ENCODE data around the gene IGSF3.

Gene IGSF3

DNA sequence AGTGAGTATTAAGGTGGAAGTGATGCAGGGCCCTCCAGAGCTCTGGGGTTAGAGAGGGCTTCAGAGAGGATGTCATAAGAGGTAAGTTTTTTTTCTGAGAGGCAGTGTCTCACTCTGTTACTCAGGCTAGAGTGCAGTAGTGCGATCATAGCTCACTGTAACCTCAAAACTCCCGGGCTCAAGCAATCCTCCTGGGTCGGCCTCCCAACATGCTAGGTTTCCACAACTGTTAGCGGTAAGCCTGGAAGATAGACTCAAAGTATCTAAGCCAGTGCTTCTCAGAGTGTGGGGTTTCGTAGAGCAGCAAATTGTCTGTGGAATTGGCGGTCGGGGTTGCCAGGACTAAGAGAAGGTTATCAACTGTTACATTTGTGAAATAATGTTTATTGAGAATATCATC lies 18.6 kb upstream of the IGSF3 start:
- H3K9me3 ChIP-seq (ENCODE audit: control insufficient read depth, insufficient read depth, low read depth, low read length): peaks cover 7% of the 10 kb centered on the region
- H3K27ac ChIP-seq (ENCODE audit: low read depth, low read length): no peak overlapping the region
- H3K4me1 ChIP-seq (ENCODE audit: control insufficient read depth, insufficient read depth, low read length): peaks cover 19% of the 10 kb centered on the region
- H3K27me3 ChIP-seq (ENCODE audit: control insufficient read depth, insufficient read depth, low read length): no peaks in the 10 kb centered on the region
- H3K36me3 ChIP-seq (ENCODE audit: control insufficient read depth, insufficient read depth, low read length): no peaks in the 10 kb centered on the region
- H3K4me3 ChIP-seq (ENCODE audit: low read depth, low read length): no peak overlapping the region
- H3K9ac ChIP-seq (ENCODE audit: low read length): no peak overlapping the region

GRCh38 chr1:116684575-116684974 lies 17.0 kb upstream of the IGSF3 start:
- H3K4me3 ChIP-seq (ENCODE audit: low read depth, low read length): no peak overlapping the region
- no peak overlapping the region for H3K27ac ChIP-seq (ENCODE audit: low read depth, low read length)
- peaks cover 7% of the 10 kb centered on the region for H3K4me1 ChIP-seq (ENCODE audit: control insufficient read depth, insufficient read depth, low read length)
- no peaks in the 10 kb centered on the region for H3K27me3 ChIP-seq (ENCODE audit: control insufficient read depth, insufficient read depth, low read length)
- peaks cover 7% of the 10 kb centered on the region for H3K9me3 ChIP-seq (ENCODE audit: control insufficient read depth, insufficient read depth, low read depth, low read length)
- H3K36me3 ChIP-seq (ENCODE audit: control insufficient read depth, insufficient read depth, low read length): no peaks in the 10 kb centered on the region
- H3K9ac ChIP-seq (ENCODE audit: low read length): no peak overlapping the region

DNA sequence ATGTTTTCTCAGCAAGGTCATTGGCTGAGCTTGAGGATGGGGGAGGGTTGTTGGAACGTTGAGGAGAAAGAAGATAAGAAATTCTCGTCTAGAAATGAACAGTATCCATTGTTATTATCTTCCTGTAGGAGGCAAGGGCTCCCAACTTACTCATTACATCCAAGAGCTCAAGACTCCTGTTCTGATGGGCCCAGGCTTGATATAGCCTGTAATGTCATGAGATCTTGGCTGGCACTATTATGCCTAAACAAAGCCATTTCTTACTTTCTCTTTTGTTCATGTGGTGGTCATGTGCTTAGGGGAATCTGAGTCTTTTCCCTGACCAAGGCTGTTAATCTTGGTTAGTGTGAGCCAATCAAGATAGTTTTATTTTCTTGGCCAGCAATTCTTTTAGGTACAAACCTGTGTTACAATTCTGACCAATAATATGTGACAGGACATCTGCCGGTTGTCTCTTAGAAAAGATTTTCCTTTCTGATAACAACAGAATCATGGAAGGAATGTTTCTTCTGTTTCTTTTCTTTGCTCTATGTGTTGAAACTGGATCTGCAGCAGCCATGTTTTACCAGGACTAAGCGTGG lies 15.2 kb upstream of the IGSF3 start:
- no peak overlapping the region for H3K27ac ChIP-seq (ENCODE audit: low read depth, low read length)
- no peaks in the 10 kb centered on the region for H3K27me3 ChIP-seq (ENCODE audit: control insufficient read depth, insufficient read depth, low read length)
- H3K4me1 ChIP-seq (ENCODE audit: control insufficient read depth, insufficient read depth, low read length): peaks cover 7% of the 10 kb centered on the region
- no peaks in the 10 kb centered on the region for H3K36me3 ChIP-seq (ENCODE audit: control insufficient read depth, insufficient read depth, low read length)
- no peak overlapping the region for H3K9ac ChIP-seq (ENCODE audit: low read length)
- peaks cover 7% of the 10 kb centered on the region for H3K9me3 ChIP-seq (ENCODE audit: control insufficient read depth, insufficient read depth, low read depth, low read length)
- H3K4me3 ChIP-seq (ENCODE audit: low read depth, low read length): no peak overlapping the region

DNA sequence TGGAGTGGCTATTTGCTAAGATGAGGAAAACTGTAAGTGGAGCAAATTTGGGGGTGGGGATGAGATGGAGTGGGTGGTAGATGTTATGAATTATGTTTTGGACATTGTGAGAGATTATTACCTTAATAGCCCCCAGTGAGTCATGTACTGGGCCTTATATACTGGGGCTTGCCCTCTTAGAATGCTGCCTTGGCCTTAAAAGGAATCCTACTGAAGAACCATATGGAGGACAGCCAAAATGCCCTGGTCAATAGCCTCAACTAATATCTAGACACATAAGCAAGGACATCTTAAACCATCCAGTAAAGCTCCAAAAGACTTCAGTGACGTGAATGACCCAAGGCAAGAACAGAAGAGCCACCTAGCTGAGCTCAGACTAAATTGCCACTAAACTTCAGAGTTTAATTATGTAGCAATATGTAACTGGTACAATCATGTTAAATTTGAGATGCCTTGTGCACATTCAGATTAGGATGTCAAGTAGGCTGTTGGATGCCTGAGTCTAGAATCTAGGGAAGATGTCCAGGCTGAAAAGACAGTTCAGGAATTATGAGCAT lies 13.9 kb upstream of the IGSF3 start:
- Histone ChIP-seq H3K9me3 (ENCODE audit: control insufficient read depth, insufficient read depth, low read depth, low read length) (peaks cover 7% of the 10 kb centered on the region), H3K4me3 (ENCODE audit: low read depth, low read length) (no peak overlapping the region), H3K9ac (ENCODE audit: low read length) (no peak overlapping the region), H3K36me3 (ENCODE audit: control insufficient read depth, insufficient read depth, low read length) (no peaks in the 10 kb centered on the region), H3K27ac (ENCODE audit: low read depth, low read length) (no peak overlapping the region), H3K27me3 (ENCODE audit: control insufficient read depth, insufficient read depth, low read length) (no peaks in the 10 kb centered on the region), H3K4me1 (ENCODE audit: control insufficient read depth, insufficient read depth, low read length) (no peaks in the 10 kb centered on the region)

DNA sequence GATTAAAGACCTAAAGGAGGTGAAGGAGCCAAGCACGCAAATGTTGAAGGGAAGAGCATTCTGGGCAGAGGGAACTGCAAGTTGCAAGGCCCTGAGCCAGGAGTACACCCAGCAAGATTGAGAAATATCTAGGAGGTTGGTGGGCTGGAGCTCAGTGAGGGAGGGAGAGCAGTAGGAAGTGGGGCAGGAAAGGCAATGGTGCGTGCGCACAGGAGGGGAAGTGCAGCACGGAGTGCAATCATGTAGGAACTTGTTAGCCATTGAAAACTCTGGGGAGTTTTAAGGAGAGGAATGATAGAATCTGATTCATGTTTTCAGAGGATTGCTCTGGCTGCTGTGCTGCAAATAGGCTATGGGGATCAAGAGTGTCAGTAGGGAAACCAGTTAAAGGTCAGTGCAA lies 13.2 kb upstream of the IGSF3 start:
- Histone ChIP-seq H3K4me3 (ENCODE audit: low read depth, low read length) (no peak overlapping the region), H3K36me3 (ENCODE audit: control insufficient read depth, insufficient read depth, low read length) (no peaks in the 10 kb centered on the region), H3K9me3 (ENCODE audit: control insufficient read depth, insufficient read depth, low read depth, low read length) (peaks cover 7% of the 10 kb centered on the region), H3K9ac (ENCODE audit: low read length) (no peak overlapping the region), H3K4me1 (ENCODE audit: control insufficient read depth, insufficient read depth, low read length) (no peaks in the 10 kb centered on the region), H3K27ac (ENCODE audit: low read depth, low read length) (no peak overlapping the region), H3K27me3 (ENCODE audit: control insufficient read depth, insufficient read depth, low read length) (no peaks in the 10 kb centered on the region)

DNA sequence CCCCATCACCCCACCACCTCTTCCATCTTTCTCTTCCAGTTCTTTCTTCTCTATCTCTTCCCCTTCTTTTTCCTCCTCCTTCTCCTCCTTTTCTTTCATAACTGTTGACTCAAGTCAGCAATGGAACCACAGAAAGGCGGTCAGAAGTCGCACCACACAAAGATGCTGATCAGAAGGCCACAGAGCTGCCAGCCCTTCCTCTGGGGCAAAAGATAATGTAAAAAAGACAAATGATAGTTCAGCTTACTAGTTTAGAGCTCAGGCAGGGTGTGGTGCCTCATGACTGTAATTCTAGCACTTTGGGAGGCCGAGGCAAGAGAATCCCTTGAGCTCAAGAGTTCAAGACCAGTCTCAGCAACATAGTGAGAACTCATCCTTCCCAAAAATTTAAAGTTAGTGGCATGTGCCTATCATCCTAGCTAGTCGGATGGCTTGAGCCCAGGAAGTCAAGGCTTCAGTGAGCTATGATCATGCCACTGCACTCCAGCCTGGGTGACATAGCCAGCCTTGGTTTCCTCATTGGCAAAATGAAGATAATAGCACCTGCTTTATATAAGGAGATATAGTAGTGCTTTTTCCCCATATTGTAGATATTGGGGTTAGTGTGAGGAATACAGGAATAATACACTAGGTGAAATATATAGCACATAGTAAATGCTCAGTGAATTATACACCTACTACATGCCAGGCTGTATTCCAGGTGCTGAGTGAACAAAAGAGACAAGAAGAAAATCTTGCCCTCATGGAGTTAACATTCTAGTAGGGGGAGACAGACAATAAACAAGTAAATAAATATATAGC lies 12.5 kb upstream of the IGSF3 start:
- Histone ChIP-seq H3K4me1 (ENCODE audit: control insufficient read depth, insufficient read depth, low read length) (no peaks in the 10 kb centered on the region), H3K9me3 (ENCODE audit: control insufficient read depth, insufficient read depth, low read depth, low read length) (peaks cover 7% of the 10 kb centered on the region), H3K9ac (ENCODE audit: low read length) (no peak overlapping the region), H3K27me3 (ENCODE audit: control insufficient read depth, insufficient read depth, low read length) (no peaks in the 10 kb centered on the region), H3K36me3 (ENCODE audit: control insufficient read depth, insufficient read depth, low read length) (no peaks in the 10 kb centered on the region), H3K4me3 (ENCODE audit: low read depth, low read length) (no peak overlapping the region), H3K27ac (ENCODE audit: low read depth, low read length) (no peak overlapping the region)

- no peak overlapping the region for H3K4me3 ChIP-seq (ENCODE audit: low read depth, low read length)
- no peaks in the 10 kb centered on the region for H3K27me3 ChIP-seq (ENCODE audit: control insufficient read depth, insufficient read depth, low read length)
- H3K9me3 ChIP-seq (ENCODE audit: control insufficient read depth, insufficient read depth, low read depth, low read length): peaks cover 7% of the 10 kb centered on the region
- H3K9ac ChIP-seq (ENCODE audit: low read length): no peak overlapping the region
- H3K4me1 ChIP-seq (ENCODE audit: control insufficient read depth, insufficient read depth, low read length): no peaks in the 10 kb centered on the region
- H3K27ac ChIP-seq (ENCODE audit: low read depth, low read length): no peak overlapping the region
- no peaks in the 10 kb centered on the region for H3K36me3 ChIP-seq (ENCODE audit: control insufficient read depth, insufficient read depth, low read length)
Observed at GRCh38 chr1:116679091-116679827, 11.7 kb upstream of the IGSF3 start.

DNA sequence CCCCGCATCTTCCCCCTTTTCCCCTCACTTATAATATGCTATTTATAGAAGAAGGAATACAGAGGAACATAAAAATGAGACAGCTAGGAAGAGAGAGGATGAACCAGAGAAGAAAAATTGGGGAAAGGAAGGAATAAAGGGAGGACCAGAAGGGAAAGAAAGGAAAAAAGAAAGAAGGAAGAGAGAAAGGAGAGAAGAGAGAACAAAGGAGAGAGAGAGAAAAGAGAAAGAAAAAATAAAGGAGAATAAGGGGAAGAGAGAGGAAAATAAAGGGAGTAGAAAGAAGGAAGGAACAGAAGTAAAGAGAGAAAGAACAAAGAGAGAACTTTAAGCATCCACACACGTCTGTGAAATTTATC lies 11.2 kb upstream of the IGSF3 start:
- Histone ChIP-seq H3K27me3 (ENCODE audit: control insufficient read depth, insufficient read depth, low read length) (no peaks in the 10 kb centered on the region), H3K4me1 (ENCODE audit: control insufficient read depth, insufficient read depth, low read length) (no peaks in the 10 kb centered on the region), H3K4me3 (ENCODE audit: low read depth, low read length) (no peak overlapping the region), H3K9me3 (ENCODE audit: control insufficient read depth, insufficient read depth, low read depth, low read length) (peaks cover 7% of the 10 kb centered on the region), H3K36me3 (ENCODE audit: control insufficient read depth, insufficient read depth, low read length) (no peaks in the 10 kb centered on the region), H3K27ac (ENCODE audit: low read depth, low read length) (no peak overlapping the region), H3K9ac (ENCODE audit: low read length) (no peak overlapping the region)

- no peaks in the 10 kb centered on the region for H3K27me3 ChIP-seq (ENCODE audit: control insufficient read depth, insufficient read depth, low read length)
- H3K9ac ChIP-seq (ENCODE audit: low read length): no peak overlapping the region
- no peaks in the 10 kb centered on the region for H3K36me3 ChIP-seq (ENCODE audit: control insufficient read depth, insufficient read depth, low read length)
Observed at GRCh38 chr1:116677474-116678062, 10.0 kb upstream of the IGSF3 start.

GRCh38 chr1:116676291-116676690 lies 8.8 kb upstream of the IGSF3 start:
- H3K27ac ChIP-seq (ENCODE audit: low read depth, low read length): no peak overlapping the region
- no peaks in the 10 kb centered on the region for H3K27me3 ChIP-seq (ENCODE audit: control insufficient read depth, insufficient read depth, low read length)
- no peak overlapping the region for H3K9ac ChIP-seq (ENCODE audit: low read length)

More at GRCh38 chr1:116677474-116678062, 10.0 kb upstream of the IGSF3 start:
- Histone ChIP-seq H3K4me3 (ENCODE audit: low read depth, low read length) (no peak overlapping the region), H3K27ac (ENCODE audit: low read depth, low read length) (no peak overlapping the region), H3K9me3 (ENCODE audit: control insufficient read depth, insufficient read depth, low read depth, low read length) (peaks cover 7% of the 10 kb centered on the region), H3K4me1 (ENCODE audit: control insufficient read depth, insufficient read depth, low read length) (no peaks in the 10 kb centered on the region)

More at GRCh38 chr1:116676291-116676690, 8.8 kb upstream of the IGSF3 start:
- Histone ChIP-seq H3K4me1 (ENCODE audit: control insufficient read depth, insufficient read depth, low read length) (no peaks in the 10 kb centered on the region), H3K36me3 (ENCODE audit: control insufficient read depth, insufficient read depth, low read length) (no peaks in the 10 kb centered on the region), H3K9me3 (ENCODE audit: control insufficient read depth, insufficient read depth, low read depth, low read length) (peaks cover under 1% of the 10 kb centered on the region), H3K4me3 (ENCODE audit: low read depth, low read length) (no peak overlapping the region)
